Measurements from ENCODE around the gene DDX39B.

DNA sequence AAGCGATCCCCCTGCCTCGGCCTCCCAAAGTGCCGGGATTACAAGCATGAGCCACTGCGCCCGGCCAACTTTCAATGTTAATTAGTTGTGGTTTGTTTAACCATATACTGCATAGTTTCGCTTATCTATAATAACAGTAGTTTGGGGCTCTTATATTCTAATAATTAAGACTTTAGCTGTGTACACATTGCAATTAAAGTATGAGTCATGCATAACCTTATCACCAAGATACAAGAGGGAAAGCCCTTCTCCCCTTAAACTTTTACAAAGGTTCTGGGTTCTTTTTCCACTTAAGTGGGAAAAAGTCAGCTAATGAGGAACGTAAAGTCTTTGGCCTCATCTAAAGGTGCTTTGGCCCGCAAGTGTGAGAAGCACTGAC, 16.3 kb downstream of the DDX39B start:
- TF ChIP-seq, protein P1, sequence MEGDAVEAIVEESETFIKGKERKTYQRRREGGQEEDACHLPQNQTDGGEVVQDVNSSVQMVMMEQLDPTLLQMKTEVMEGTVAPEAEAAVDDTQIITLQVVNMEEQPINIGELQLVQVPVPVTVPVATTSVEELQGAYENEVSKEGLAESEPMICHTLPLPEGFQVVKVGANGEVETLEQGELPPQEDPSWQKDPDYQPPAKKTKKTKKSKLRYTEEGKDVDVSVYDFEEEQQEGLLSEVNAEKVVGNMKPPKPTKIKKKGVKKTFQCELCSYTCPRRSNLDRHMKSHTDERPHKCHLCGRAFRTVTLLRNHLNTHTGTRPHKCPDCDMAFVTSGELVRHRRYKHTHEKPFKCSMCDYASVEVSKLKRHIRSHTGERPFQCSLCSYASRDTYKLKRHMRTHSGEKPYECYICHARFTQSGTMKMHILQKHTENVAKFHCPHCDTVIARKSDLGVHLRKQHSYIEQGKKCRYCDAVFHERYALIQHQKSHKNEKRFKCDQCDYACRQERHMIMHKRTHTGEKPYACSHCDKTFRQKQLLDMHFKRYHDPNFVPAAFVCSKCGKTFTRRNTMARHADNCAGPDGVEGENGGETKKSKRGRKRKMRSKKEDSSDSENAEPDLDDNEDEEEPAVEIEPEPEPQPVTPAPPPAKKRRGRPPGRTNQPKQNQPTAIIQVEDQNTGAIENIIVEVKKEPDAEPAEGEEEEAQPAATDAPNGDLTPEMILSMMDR (conservative IDR thresholded peaks at IDR 0.05 in 1 of 2, IDR thresholded peaks at IDR 0.05 in 1 of 2; ENCODE audit: extremely low read depth in 1 of 2, insufficient read depth in 1 of 2, low read depth in 1 of 2, low read length in 2 of 2) = no peak
- TF ChIP-seq EZH2 (IDR thresholded peaks at IDR 0.05; ENCODE audit: borderline replicate concordance, low read length) = no peak

Data from mammary epithelial cell (primary cell).